Measurements from ENCODE around the gene SURF4.

DNA sequence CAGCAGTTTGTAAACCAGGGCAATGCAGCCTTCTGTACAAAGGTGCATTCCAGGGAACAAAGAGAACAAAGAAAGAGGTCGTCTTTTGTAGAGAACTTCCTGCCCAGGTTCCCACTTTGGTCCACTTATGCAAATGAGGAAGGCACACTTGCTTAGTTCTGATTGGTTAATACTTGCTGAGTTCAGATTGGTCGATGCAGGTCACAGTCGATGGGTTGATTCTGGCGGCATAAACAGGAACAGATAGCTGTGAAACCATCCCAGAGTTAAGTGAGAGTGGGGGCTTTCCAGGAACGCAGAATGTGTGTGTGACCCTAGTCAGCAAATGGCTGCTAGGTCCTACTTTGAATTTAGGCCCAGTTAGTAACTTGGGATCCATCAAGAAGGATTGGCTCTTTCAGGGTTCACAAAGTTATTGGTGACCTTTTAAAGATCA, 44.5 kb upstream of the SURF4 start:
- TF ChIP-seq, protein P1, sequence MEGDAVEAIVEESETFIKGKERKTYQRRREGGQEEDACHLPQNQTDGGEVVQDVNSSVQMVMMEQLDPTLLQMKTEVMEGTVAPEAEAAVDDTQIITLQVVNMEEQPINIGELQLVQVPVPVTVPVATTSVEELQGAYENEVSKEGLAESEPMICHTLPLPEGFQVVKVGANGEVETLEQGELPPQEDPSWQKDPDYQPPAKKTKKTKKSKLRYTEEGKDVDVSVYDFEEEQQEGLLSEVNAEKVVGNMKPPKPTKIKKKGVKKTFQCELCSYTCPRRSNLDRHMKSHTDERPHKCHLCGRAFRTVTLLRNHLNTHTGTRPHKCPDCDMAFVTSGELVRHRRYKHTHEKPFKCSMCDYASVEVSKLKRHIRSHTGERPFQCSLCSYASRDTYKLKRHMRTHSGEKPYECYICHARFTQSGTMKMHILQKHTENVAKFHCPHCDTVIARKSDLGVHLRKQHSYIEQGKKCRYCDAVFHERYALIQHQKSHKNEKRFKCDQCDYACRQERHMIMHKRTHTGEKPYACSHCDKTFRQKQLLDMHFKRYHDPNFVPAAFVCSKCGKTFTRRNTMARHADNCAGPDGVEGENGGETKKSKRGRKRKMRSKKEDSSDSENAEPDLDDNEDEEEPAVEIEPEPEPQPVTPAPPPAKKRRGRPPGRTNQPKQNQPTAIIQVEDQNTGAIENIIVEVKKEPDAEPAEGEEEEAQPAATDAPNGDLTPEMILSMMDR (IDR thresholded peaks at IDR 0.05; ENCODE audit: low read length) = no peak
- TF ChIP-seq EZH2phosphoT487 (IDR thresholded peaks at IDR 0.05; ENCODE audit: low read length) = no peak

All from MM.1S (cell line).